HTR-8/SVneo (cell line): ENCODE measurements around the gene MINDY3.
"Not testable (repeated sequence)": the region's sequence is repeated elsewhere in the genome, so short reads cannot be mapped to it uniquely, and the experiment has no call there.

Experiments
- DNase-seq: peaks from one replicate; pipeline ENCODE4 v3.0.0; 2011; ENCODE audit warnings: low spot score, mixed read lengths; ENCODE audit not compliant: insufficient read length
- FAIRE-seq: peaks from 2 replicates; lab custom pipeline; 2011; peaks lifted over from hg19 to GRCh38; lab: Jason Lieb, UNC

Gene MINDY3

DNA sequence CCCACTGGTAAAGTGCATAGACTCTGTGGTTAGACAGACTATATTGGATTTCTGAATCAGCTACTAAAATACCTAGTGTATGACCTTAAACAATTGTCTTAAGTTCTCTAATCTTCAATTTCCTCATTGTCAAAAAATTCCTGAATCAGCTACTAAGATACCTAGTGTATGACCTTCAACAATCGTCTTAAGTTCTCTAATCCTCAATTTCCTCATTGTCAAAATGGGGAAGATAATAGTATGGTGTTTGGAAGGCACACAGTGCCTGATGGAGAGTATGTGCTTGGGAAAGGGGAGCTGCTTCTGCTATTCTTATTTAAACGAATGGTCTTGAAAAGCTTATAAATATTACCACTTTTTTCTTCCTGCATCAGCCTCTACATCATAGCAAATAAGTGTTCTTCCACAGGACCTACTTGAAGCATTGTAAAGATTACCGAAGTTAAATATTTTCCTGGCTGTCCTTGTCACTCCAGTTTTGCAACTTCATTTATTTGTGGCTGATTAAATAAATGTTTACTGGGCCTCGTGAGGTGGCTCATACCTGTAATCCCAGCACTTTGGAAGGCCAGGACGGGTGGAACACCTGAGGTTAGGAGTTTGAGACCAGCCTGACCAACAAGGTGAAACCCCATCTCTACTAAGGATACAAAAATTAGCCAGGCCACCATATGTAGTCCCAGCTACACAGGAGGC is 76.2 kb downstream of the MINDY3 start:
- FAIRE-seq (no peak), DNase-seq (no peak)

DNA sequence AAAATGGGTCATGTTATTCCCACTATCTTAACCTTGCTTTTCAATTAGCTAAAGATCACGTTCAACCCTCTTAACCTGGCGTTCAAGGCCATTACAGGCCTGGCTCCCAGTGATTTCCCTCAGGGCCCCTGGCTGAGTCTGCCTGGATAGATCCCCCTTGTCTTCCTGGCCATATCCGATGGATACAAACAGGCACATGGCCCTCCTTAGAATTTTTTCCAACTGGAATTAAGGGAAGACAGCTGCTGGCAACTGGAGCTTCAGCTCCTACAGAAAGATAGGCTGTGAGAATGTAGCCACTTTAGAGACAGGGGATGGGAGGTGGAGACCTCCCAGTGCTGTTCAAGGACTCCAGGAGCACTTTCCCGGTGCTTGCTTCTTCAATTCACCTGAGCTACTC is 77.5 kb downstream of the MINDY3 start:
- FAIRE-seq (no peak), DNase-seq (no peak)

GRCh38 chr10:15781381-15781960 is 78.8 kb downstream of the MINDY3 start:
- DNase-seq (no peak), FAIRE-seq (no peak)

DNA sequence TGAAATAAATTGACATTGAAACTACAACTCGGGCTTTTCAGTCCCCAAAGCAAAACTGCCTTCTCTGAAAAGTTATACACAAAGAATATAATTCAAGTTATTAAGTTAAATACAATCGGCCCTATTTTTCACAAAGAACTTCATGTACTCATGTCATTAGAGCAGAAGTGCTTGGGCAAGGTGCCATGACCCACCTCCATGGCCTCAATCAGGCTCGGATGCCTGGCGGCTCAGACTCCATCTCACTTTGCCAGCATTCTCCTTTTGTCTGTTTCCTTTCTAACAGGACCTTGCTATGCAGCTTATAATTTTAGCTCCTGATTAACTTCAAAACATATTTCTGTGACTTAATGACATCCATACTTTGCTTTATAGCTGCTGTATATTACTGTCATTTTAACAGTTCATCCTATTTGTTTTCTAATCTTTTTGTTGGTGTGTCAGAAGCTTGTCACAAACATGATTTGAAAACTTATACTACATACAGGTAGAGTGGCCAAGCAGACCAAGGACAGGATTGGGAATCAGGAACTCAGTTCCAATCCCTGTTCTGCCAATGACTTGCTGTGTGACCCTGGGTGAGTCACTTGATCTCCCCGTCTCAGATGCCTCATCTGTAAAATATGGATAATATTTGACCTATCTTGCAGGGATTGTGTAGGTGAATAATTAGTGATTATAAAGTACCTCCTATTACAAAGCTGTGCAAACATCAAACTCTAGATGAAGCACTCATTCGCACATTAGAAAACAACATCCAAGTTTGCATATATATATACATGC is 79.8 kb downstream of the MINDY3 start:
- FAIRE-seq: no peak
- DNase-seq: no peak

GRCh38 chr10:15775513-15775912 is 84.8 kb downstream of the MINDY3 start:
- FAIRE-seq: no peak
- no peak for DNase-seq

DNA sequence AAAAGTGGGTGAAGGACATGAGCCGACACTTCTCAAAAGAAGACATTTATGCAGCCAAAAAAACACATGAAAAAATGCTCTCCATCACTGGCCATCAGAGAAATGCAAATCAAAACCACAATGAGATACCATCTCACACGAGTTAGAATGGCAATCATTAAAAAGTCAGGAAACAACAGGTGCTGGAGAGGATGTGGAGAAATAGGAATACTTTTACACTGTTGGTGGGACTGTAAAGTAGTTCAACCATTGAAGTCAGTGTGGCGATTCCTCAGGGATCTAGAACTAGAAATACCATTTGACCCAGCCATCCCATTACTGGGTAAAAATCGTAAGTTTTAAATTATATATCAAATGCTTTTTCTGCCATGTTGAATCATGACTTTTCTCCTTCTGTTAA is 85.8 kb downstream of the MINDY3 start:
- DNase-seq, FAIRE-seq: not testable (repeated sequence)

GRCh38 chr10:15764892-15765454 is 95.3 kb downstream of the MINDY3 start:
- DNase-seq (no peak), FAIRE-seq (no peak)

DNA sequence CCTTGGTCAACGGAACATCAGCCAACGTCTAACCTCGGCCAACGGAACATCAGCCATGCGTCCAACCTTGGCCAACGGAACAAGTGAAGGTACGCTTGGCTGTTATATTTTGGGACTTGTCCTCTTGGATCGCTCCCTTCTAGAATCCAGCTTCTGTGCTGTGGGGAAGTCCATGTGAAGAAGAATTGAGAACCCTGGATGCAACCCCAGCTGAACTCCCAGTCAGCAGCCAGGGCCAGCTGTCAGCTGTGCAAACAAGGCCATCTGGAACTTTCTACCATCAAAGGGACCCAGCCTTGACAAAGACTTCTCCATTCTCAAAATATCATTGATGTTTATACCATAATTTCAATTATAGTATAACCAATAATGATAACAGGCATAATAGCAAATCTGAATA is 97.3 kb downstream of the MINDY3 start:
- DNase-seq (no peak), FAIRE-seq (no peak)

- DNase-seq, FAIRE-seq: not testable (repeated sequence)
Measured at GRCh38 chr10:15762239-15762638, 98.1 kb downstream of the MINDY3 start.

GRCh38 chr10:15761224-15761623 is 99.1 kb downstream of the MINDY3 start:
- DNase-seq, FAIRE-seq: not testable (repeated sequence)

- no peak for FAIRE-seq
- no peak for DNase-seq
Measured at GRCh38 chr10:15760681-15761080, 99.6 kb downstream of the MINDY3 start.

- FAIRE-seq (no peak), DNase-seq (no peak)
Measured at GRCh38 chr10:15759265-15759664, 101.0 kb downstream of the MINDY3 start.

GRCh38 chr10:15758618-15759017 is 101.7 kb downstream of the MINDY3 start:
- DNase-seq (no peak), FAIRE-seq (no peak)

- FAIRE-seq: no peak
- DNase-seq: no peak
Measured at GRCh38 chr10:15754937-15755336, 105.4 kb downstream of the MINDY3 start.

DNA sequence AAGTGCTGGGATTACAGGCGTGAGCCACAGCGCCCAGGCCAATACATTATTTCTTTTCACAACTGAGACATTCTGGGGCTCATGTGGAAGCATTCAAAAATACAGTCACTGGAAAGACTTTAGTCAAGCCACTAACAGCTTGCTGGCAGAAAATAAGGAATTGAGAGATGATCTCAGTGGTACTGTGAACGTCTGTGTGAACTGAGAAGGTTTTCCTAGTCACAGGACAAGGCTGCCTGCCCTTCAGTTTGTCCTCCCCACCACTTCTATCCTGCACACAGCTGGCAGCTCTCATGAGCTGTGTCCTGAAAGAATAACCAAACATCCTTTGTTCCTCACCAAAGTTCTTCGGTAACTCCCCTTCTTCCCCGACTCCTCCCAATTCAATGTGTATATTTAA is 109.3 kb downstream of the MINDY3 start:
- no peak for FAIRE-seq
- DNase-seq: no peak

DNA sequence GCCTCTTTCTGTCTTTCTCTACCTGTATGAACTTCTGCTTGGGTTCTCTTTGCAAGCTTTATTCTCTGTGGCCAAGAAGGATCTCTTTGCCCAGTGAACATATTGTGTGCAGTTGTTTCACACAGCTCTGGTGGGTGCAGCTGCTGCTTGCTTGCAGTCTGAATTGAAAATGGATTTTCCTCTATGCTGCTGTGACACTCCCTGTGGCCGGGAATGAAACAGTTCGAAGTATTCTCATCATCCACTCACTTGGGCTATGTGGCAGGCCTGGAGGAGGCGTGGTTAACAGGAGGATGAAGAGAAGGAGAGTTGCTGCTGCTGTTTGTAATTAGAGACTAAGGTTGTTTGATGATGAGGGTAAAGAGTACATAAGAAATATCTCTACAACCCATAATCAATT is 112.2 kb downstream of the MINDY3 start:
- DNase-seq (no peak), FAIRE-seq (no peak)

DNA sequence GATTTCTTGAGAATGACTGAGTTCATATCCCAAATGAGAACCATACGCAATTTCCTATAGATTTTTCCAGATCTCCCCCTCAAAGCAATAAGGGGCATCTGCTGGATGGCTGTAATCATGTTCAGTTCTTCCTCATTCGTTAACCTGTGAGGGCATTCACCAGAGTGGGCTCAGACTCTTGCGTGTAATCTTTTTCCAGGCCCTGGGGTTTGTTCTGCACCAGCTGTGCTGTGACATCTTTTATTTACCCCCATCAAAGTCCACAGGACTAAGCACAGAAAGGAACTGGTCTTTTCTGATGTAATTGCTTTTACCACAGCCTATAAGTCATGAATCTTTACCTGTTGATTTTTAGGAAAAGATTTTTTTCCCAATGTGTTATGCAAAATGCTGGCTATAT is 112.7 kb downstream of the MINDY3 start:
- FAIRE-seq (no peak), DNase-seq (no peak)

GRCh38 chr10:15745751-15746150 is 114.6 kb downstream of the MINDY3 start:
- DNase-seq: no peak
- FAIRE-seq: no peak

- FAIRE-seq: no peak
- peak; percentile 40 for DNase-seq
Measured at GRCh38 chr10:15744217-15744865, 116.0 kb downstream of the MINDY3 start.

DNA sequence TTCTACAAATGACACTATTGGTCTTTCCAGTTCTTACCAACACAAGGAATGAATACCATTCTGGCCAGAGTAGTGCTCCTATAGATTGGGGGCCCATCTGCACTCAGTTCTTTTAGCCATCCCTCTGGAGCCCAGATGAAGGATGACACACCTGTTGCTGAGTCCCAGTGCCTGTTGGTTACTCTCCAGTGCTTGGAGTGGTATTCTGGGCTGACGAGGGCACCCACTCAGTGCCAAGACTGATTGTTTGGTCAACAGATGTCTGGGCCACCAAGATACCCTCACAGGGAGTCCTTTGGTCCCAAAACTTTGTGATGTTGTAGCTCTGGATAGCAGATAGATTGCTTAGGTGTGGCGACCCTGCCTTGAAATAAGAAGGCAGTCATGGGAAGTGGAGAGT is 116.9 kb downstream of the MINDY3 start:
- FAIRE-seq (no peak), DNase-seq (no peak)

DNA sequence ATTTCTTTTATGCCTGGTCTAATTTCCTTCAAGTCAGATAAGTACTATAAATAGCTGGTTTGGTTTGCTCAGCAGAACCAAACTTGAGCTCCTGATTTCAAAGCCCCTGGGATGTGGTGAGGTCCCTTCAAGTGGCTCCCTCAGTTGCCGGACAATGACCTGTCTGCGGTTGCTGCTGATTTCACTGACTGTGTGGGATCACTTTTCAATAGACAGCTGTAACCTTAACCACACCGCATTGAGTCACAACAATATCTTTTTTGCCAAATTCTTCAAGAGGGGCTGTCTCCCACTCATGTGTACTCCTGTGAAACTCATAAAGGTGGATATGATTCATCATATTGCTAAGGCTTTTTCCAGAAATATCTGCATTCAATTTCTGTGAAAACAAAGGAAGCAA is 117.5 kb downstream of the MINDY3 start:
- DNase-seq (no peak), FAIRE-seq (no peak)
